GM19193 (cell line): Measurements from ENCODE around the gene ANKS1B.

ENCODE experiments used
- POLR2A ChIP-seq: IDR thresholded peaks from 4 replicates; pipeline ENCODE4 v1.6.1; 2011; ENCODE audit not compliant: insufficient read depth, insufficient read length; ENCODE audit errors: extremely low read depth

The ANKS1B gene

GRCh38 chr12:99154216-99154982 lies 830.3 kb downstream of the ANKS1B start:
- TF ChIP-seq POLR2A, result no peak

- no peak for TF ChIP-seq POLR2A
Observed at GRCh38 chr12:99153293-99153692, 831.4 kb downstream of the ANKS1B start.

DNA sequence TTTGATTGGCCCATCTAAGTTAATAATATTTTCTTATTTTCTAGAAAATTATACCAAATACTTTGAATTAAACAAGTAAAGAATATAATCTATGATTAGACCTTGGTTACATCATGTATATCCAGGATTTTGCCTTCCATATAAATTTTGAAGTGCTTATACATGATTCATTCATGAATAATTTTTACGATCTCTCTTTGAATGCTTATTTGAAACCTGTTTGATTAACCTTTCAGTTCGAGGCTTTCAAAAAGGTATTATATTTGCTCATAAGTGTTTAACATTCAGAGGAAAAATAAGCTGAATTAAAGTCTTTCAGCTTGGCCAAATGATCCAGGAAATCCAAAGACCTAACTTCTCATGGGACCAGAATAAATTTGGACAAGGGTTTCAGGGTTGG lies 832.4 kb downstream of the ANKS1B start:
- no peak for TF ChIP-seq POLR2A

- TF ChIP-seq POLR2A, result no peak
Observed at GRCh38 chr12:99151744-99152143, 833.0 kb downstream of the ANKS1B start.

GRCh38 chr12:99147130-99147529 lies 837.6 kb downstream of the ANKS1B start:
- no peak for TF ChIP-seq POLR2A

DNA sequence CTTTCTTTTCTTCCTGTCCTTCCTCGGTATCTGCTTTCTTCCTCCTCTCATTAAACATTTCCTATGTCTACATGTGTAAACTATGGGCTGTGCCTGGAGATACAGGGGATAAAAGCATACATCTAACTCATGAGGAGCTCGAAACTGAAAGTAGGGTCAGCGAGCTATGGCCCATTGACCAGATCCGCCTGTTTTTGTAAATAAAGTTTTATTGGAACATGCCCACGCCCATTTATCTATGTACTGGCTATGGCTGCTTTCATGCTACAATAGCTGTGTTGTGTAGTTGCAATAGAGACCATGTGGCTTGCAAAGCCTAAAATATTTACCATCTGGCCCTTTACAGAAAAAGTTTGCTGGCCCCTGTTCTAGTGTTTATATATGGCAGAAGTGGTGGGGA lies 838.0 kb downstream of the ANKS1B start:
- no peak for TF ChIP-seq POLR2A

GRCh38 chr12:99146185-99146584 lies 838.6 kb downstream of the ANKS1B start:
- no peak for TF ChIP-seq POLR2A

- TF ChIP-seq POLR2A, result no peak
Observed at GRCh38 chr12:99142651-99143050, 842.1 kb downstream of the ANKS1B start.

DNA sequence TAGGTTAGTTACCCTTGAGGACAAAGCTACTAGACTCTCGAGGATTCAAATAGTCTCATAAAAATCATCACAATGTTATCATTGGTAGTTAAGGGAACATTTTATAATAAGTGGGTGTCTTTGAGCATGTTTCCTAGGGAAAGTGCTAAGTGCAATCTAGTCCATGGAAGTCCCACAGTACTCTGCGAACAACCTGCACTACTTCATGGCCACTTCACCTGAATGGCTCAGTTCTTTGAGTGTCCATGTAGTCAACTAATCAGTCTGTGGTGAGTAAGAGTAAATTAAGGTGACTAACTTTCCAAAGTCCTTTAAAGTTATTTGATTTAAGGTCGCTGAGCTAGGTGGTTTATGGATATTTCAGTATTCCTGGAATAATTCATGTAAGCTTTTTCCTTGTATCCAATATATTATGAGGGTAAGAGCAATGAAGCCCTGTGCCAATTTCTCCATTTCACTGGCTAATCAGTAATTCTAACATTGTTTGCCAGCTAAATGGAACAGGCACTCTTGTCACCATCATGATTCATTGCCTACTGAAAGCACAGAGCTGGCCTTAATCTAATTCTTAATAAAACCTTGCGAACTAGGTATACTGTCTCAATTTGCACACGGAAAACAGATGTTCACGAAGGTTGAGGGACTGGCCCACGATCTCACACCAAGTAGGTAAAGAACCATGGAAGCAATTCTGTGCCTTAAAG lies 844.6 kb downstream of the ANKS1B start:
- no peak for TF ChIP-seq POLR2A

DNA sequence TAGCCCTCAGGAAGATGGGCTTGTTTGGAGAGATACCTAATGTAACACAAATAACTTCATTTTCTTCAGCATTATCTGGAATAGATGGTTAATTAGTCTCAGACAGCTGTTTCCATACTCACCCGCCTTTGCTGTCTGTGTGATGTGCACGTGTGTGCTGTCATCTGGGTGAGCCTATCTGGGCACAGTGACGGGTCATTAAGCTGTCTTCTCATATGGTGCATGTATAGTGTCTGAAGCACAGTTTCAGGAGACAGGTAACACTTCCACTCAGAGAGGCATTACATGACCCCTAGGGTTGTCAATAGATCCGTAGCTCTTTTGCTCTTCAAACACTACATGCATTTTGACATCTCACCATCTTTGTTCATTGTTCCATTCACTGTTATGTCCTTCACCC lies 846.3 kb downstream of the ANKS1B start:
- TF ChIP-seq POLR2A, result no peak

DNA sequence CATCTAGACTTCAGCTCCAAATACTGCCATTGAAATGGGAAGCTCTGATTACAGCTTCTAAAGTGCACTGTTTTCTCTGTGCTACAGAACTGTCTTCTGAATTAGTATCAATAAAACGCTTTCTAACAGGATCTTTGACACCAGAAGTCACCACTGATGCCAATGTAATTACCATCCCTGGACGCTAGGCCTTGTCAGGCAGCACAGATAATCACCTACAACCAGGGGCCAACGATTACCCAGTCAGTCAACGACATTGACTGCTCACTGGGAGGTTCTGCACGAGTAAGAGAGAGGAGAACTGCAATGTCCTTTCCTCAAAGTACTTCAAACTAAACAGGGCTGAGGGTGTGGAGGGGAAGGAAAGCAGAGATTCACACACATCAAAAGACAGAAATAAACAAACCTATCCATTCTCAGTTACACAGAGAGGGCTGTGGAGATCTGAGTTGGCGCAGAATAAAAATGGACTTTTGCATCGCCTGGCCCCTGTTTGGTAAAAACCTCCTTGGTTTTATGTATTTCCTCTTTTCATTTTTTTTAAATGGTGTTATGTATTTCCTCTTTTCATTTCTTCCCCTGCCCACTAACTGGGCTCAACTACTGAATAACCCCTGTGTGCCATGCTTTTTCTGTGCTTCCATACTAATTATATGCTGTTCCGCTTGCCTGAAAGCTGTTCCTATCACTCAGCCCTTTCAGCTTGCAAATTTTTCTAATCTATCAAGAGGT lies 847.4 kb downstream of the ANKS1B start:
- TF ChIP-seq POLR2A, result no peak

DNA sequence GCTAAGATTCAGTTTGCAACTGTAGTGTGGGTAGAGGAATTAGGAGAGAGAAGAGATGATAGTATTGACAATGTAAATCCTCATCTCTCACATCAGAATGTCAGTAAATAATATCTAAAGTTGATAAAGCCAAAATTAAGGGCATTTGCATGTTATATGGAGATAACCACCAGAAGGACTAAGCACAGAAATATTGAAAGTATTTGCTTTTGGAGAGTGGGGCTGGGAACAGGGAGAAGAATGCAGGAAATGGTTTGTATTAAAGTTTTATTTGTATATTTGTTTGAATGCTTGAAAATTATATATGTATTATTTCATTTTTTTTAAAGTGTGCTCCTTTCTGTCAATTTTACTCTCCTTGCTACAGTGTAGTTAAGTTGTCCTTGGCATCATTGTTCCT lies 848.2 kb downstream of the ANKS1B start:
- no peak for TF ChIP-seq POLR2A

DNA sequence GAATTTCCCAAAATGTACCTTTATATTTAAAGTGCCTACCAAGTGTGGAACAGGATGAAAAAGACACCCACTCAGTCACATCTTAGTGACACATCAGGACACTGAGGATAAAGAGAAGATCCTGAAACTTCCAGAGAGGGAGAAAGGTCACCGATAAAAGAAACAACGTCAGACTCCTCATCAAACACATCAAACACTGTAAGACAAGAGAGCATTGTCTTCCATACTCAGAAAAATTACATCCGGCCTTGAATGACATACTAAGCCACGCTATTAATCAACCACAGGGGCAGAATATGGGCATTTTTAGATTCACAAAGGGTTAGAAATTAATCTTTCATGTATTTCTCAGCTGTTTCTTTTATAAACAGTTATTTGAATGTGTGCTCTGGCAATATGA lies 849.4 kb downstream of the ANKS1B start:
- TF ChIP-seq POLR2A, result no peak

DNA sequence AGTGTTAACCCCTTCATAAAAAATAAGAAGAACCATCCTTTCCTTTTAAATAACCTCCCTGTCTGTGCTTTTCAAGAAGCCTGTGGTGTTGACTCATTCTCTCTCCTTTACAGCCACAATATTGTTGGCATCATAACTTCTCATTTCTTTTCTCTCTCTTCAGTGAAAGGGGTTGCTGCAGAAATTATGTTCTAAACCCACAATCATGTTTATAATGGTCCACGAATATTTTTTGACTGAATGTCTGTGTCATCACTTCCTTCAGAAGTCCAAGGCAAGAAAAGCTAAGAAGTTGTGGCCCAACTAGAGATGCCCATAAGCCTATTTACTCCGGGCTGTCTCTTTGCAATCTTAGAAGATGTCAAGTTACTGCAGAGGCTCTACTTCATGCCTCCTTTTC lies 851.3 kb downstream of the ANKS1B start:
- no peak for TF ChIP-seq POLR2A

DNA sequence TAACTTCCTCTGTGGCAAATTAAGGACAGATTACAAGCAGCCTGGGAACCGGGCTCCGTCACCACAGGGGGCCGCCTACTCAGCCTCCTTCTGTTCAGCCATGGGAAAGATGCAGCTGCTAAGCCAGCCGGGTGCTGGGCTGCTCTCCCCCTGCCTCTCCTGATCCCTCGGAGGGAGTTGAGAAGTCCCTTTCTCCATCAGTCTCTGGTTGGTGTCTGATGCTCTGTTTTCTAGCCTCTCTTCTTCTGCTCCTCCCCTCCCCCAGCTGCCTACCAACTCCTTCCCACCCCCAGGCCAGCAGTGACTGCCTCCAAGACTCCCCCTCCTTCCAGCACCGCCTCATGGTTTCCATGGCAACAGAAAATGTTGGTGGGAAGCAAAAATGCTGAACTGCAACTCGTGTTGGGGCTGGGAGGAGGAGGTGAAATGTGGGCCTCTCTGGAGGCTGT lies 853.0 kb downstream of the ANKS1B start:
- no peak for TF ChIP-seq POLR2A
